Activated CD8-positive, alpha-beta memory T cell treated with anti-CD3 and anti-CD28 coated beads, Interleukin-2, amount 50 U/mL, for 1 hour (primary cell): ENCODE measurements around the gene PHKG2.

Experiments
- DNase-seq: peaks from one replicate; pipeline ENCODE4 v3.0.0-alpha.2; 2020; ENCODE audit errors: extremely low read depth

The PHKG2 gene

DNA sequence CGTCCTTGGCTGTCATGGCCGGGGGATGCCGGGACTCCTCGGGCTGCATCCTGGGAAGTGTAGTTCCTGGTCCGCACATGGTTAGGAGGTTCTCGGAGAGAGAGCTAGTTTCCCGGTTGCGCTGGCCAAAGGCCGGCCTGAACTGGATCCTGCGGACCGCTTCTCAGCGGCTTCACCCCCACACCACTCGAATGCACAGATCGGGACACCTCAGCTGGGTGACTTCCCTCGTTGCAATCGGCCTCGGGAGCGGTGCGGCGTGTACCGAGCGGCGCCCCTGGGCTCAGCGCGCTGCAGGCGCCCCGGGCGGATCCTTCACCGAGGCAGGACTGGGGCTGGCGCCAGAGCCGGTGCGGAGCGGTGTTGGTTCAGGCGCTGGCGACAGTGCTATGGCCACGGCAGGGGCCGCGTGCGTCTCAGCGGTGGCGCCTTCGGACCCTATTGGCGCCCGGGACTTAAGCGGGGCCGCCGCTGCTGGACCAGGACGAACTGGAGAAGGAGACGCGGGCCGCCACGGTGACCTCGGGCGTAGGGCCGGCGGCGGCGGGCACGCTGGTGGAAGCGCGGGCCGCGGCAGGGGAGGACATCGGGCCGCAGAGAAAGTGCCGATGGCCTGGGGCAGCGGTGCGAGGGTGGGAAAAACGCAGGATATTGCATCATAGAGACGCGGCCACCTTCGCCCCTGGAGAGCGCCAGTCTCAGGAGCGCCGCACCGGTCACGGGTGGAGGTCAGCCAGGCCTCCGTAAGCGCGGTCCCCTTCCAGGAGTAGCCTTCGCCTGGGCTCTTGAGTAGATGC is 27.4 kb downstream of the PHKG2 start:
- no peak for DNase-seq

DNA sequence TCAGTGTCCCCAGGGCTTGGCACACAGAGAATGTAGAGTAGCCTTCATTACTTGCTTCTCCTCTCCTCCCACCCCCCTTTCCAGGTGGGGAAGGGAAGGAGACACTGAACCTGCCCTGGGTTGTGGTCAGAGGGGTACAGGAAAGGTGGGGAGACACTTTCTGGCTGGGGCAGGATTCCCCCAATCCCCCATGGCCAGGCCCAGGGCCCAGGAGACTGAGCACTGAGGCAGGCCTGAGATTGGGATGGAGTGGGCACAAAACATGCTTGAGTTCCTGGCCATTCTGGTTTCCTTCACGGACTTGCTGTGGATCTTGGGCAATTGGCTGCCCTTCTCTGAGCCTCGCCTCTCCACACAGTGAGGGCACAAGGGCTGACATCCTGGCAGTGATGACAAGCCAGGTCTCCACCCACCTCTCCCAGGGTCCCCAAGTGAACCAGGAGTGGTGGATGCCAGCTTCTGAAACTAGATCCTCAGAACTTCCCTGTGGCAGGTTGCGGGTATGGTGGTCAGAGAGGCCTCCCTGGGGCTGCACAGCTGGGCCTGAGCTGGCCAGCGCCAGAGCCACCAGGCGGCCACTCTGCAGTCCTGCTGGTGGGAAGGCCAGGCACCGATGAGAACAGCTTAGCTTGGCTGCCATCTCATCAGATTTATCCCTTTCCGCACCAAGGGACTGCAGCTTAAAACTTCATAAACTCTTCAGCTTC is 29.5 kb downstream of the PHKG2 start:
- no peak for DNase-seq

DNA sequence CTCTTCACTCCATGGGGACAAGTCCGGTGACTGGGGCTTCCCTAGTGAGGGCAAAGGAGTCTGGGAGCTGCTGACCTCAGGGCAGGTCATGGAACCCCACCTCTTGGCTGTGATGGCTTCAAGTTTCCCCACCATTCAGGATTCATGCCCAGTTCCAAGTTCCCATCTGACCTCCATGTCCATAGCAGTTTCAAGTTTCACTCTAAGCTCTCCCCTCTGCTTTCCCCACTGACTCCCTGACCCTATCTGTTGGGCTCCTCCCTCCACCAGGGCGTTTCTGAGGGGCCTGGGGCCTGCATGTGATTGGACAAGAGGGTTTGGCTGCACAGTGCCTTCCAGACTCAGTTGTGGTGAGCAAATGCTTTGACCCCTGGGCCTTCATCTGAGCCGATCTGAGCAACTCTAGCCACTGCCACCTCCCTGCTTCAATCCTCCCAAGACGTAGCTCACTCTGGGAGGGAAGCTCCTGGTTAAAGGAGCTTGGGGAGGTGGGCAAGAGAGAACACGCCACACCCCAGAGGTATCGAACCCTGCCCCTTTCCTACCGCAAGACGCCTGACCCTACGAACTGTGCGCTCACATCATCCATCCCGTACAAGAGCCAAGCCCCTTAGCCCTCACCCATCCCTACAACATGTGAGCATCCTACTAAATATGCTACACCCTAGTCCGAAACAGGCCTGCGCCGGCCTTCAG is 30.5 kb downstream of the PHKG2 start:
- DNase-seq = no peak

DNA sequence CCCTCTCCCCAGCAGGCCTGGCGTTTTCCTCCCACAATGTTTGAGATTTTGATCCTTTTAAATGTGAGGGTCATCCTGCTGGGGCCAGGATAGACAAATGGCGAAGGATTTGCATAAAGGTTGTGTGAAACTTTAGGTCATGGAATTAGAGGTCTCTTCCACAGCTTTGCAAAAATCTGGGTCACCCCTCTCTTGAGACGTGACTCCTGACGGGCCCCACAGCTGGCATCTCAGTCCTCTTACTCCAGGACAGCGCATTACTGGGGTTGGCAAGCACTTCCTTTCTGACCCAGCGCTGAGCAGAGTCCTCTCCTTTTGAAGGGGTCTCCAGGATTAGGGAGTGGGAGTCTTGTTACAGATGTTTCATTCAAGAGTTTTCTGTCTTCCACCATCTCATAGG is 31.4 kb downstream of the PHKG2 start:
- DNase-seq = no peak

DNA sequence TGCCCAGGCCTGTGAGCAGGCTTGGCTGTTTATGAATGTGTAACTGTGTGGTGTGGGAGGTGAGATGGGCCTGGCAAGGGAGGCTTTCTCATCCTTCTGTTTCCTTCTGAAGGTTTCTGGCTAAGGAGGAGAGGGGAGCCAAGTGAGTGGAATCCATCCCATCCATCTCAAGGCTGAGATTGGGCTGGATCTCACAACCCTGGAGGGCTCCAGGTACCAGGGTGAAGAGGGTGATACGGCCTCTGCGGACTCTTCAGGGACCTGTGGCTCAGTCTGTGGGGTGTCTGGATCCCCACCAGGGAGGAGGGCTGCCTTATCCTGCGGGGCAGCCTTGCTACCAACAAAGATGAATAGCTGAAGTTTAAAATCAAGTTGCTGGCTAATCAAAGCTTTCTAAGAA is 31.8 kb downstream of the PHKG2 start:
- DNase-seq = no peak

DNA sequence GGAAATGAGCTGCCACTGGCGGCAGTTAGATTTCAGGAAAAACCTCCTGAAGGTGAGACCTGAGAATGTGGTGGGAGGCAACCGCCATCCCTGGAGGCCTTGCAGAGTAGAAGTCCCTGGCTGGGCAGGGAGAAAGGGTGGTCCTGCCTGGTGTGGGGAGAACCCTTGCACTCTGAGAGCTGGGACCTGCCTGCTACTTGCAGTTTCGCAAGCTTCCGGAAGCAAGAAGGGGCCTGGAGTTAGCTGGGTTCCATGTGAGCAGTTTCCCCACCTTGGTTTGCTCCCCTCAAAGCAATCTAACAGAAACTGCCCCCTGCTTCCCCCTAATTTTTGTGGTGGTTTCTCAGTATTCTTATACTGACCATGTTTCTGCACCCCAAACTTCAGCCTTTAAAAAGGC is 32.3 kb downstream of the PHKG2 start:
- no peak for DNase-seq

DNA sequence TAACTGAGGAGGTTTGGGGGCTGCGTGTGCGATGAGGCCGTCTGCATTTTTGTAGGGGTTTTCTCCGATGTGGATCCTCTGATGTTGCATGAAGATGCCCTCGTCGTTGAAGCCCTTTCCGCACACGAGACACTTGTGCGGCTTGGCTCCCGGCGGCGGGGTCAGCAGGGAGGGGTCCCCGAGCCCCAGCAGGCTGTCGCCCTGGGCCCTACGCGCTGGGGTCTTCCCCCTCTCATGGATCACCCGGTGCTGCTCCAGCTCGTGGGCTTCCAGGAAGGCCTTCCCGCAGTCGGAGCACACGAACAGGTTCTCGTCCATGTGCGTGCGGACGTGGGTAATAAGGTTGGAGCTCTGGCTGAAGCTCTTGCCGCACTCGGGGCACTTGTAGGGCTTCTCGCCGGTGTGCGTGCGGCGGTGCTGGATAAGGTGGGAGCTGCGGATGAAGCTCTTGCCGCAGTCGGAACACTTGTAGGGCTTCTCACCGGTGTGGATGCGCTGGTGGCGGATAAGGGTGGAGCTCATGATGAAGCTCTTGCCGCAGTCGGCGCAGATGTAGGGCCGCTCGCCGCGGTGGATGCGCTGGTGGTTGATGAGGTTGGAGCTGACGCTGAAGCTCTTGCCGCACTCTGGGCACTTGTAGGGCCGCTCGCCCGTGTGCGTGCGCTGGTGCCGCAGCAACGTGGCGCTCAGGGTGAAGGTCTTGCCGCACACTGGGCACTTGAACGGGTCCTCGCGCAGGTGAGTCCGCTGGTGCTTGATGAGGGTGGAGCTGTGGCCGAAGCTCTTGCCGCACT is 34.5 kb downstream of the PHKG2 start:
- DNase-seq = no peak

DNA sequence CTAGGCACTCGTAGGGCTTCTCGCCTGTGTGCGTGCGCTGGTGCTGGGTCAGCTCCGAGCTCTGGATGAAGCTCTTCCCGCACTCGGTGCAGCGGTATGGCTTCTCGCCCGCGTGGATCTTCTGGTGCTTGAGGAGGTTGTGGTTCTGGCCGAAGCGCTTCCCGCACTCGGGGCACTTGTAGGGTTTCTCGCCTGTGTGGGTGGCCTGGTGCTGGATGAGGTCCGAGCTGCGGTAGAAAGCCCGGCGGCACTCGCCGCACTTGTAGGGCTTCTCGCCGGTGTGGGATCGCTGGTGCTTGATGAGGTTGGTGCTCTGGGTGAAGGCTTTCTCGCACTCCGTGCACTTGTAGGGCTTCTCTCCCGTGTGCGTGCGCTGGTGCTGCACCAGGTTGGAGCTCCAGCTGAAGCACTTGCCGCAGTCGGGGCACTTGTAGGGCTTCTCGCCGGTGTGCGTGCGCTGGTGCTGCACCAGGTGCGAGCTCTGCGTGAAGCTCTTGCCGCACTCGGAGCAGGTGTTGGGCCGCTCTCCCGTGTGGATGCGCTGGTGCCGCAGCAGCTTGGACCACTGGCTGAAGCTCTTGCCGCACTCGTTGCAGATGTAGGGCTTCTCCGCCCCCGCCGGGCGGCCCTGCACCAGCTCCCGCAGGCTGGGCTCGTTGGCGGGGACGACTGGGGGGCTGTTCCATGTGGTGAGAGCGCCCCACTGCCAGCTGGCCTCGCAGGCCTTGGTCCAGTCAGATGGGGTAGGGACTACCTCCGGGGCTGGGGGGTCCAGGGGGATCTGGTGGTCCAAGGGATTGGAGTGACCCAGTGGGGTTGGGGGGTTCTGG is 35.3 kb downstream of the PHKG2 start:
- DNase-seq = no peak

DNA sequence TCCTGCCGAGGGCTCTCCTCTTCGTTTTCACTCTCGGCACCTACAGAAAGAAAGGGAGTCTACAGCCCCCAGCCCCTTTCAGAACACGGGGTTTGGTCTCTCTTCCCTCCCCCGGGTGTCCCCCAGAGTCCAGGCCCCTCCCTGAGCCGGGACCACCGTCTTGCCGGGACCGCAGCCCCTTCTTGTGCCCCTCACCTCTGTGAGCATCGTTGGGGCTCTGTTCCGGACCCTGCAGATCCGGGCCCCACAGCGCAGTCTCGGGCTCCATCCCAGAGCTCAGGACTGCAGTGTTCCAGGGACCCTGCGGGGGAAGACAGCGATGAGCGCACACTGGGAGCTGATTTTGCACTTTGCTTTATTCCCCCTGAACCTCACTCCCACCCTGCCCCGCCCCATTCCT is 36.0 kb downstream of the PHKG2 start:
- DNase-seq = no peak

DNA sequence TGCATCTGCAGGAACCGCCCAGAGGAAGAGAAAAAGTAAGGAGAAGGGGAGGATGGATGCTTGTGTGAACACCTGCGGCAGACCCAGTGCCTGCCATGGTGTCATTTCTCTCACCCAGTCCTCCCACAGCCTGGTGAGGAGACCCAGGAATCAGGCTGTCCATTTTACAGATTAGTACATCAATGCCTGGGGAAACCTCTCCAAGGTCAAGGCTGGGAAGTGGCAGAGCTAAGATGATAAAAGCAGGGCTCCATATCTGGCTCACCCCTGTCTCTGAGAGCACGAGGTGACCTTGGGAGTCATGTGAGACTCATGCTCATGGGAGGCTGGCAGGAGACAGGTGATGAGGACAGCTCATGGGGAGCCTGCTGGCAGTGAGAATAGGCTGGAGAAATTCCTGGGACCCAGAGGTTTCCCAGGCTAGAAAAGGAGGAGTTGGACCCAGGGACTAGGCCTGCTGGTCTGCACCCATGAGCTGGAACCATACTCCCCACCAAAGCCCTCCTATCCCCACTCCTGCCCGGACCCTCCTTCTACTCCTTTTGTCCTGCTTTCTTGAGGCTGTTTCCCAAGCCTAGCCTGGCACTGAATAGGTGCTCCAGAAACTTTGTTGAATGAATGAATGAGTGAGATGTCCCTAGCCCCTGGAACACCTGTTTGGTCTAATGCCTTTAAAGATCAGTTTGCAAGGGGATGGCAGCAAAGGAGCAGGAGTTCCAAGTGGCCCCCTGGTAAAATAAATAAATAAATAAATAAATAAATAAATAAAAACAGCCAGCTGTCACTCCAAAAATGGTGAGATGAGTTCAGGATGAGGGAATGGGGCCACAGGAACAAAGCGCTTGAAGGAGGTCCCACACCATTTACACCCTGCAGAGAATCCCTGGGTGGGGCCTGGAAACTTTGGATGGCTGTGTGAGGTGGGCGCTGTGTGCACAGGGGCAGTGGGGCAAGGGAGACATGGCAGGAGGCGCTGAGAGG is 37.2 kb downstream of the PHKG2 start:
- DNase-seq = no peak

DNA sequence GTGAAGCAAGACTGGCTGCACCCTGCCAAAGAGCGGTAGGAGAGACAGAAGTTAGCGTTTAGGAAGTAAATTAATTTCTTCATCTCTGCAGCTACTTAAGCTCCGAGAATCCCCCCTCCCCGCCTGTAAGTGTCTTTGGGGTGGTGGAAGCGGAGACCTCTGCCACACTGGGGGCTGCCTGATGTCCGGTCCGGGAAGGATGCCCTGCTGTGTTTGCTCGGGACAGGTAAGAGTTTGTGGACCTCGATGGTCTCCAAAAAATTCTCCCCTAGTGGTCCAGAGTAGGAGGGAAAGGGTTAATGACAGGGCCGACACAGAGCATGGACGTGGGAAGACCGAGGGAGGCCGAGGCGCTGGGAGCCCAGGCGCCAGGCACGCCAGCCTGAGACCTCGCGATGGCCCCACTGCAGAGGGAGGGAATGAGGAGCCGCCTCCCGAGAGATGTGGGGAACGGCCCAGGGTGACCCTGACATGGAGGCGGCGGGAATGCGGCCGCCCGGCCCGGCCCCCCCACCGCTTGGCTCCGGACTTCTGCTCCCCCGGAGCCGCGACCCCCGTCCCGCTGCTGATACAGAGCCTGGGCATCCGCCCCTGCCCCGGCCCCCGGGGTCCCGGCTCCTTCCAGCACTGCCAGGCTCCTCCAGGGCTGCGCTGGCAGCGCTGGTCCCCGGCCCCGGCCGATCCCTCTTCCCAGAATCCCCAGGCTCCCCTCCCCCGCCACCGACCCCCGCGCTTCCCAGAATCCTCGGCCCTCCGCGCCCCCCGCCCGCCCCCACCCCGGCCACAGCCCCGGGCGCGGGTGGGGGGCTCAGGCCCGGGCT is 38.1 kb downstream of the PHKG2 start:
- DNase-seq = no peak

DNA sequence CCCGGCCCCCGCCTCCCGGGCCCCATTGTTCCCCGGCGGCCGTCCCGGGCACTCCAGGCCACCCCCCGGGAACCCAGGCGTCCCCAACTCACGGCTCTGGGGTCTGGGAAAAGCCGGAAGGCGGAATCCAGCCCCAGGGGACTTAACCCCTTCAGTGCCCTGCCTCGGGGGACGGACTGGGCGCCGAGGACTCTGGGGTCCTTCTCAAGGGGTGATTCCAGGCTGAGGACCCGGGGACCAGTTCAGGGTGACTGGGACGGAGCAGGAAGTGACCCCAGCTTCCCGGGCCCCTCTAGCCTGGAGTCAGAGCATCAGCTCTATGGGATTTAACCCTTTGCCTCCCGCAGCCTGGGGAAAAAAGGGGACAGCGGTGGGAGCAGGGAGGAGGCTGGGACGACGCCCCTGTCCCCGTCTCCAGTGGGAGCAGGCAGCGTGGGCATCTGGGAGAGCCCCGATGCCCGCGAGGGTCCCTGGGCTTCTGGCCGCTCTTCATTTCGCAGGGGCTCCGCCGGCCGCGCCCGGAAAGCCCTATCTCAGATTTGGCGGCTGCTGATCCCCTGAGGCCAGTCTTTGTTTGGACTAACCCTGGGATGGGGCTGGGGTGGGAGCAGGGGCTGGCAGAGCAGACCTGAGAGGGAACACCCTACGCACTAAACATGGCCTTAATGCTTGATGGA is 38.8 kb downstream of the PHKG2 start, which contains the start of gene ZNF629:
ZNF629 (minus strand) TSS at position 270 of the 677 bp plus-strand sequence. CDS start 2,723 bp downstream, outside the sequence.
- DNase-seq = no peak

DNA sequence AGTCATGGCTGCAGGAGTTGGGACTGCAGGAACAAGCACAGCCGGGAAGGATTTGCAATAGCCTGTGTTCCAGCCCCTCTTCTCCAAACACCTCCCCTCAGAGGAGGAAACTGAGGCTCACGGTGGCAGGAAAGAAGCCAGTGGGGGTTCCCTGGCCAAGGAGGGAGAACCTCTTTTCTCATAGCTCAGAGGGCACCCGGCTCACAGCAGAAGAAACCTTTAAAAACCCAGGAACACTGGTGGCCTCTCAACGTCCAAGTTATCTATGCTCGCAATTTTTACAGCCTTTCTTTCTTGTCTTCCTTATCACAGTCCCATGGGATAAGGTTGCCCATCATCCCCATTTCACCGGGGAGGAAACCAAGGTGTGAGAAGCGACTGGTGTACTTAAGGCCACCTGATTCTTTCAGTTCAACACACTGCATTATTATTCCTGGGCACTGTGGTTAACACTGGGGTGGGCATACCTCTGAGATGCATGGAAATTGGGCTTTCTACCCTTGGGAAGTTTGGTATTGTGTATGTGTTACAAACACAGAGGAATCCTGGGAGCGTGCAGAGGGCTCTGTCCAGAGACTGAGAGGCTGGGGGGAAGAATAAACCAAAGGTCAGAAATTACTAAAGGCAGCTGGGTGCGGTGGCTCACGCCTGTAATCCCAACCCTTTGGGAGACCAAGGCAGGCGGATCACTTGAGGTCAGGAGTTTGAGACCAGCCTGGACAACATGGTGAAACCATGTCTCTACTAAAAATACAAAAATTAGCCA is 39.6 kb downstream of the PHKG2 start:
- no peak for DNase-seq

DNA sequence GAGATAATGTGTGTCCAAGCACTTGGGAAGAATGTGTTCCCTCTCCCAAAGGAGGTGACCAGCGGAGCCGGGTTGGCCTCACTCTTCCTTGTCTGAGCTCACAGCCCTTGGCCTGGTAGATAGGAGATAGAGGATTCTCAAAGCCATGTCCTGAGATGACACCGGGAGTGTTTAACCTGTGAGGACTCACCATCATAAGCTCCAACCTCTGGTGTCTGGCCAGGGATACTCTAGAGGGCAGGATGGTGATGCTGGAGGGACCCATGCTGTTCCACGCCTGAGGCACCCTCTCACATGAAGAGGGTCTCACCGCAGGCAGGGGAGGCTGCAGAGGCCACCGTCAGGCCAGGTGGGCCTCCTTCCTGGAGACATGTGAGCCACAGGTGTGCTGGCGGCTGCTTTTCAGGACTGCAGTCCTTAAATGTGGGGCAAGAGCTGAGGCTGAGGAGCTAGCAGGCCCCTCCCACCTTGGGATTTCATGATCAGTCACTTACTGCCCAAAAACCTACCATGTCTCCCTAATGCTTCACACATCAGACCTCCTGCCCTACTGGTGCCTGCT is 45.4 kb downstream of the PHKG2 start:
- no peak for DNase-seq

DNA sequence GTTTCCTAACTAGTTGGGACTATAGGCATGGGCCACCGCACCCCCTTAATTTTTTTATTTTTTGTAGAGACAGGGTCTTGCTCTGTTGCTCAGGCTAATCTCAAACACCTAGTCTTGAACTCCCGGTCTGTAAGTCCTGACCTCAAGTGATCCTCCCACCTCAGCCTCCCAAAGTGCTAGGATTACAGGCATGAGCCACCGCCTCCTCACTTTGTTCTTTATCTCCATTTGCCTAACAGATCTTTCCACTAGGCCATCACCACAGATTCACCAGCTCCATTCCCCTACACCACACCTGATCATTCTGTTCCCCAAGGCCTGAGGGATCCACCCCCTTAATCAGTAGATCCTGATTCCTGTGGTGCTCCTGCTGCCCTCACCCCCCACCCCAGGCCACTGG is 46.4 kb downstream of the PHKG2 start:
- no peak for DNase-seq

DNA sequence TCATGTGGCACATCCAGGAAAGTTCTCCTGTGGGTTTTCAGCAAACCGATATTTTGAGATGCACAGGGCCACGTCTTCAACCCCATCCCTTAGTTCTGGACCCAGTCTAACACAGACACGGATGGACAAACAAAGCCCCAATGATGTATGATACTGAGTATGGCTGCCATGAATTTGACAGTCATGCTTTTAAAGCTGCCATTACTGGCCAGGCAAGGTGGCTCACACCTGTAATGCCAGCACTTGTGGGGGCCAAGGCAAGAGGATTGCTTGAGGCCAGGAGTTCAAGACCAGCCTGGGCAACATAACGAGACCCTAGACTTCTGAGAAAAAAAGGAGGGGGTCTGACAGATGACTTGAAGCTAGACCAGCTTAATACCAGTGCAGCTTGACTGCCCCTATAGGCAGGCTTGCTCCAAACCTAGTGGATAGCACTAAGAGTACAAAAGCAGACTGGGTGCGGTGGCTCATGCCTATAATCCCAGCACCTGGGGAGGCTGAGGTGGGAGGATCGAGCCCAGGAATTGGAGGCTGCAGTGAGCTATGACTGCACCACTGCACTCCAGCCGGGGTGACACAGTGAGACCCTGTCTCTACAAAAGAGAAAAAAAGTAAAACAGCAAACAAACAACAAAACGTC is 49.6 kb downstream of the PHKG2 start:
- DNase-seq = no peak
